Measurements from ENCODE around the gene BAMBI.
"Not testable (repeated sequence)": the region's sequence is repeated elsewhere in the genome, so short reads cannot be mapped to it uniquely, and the experiment has no call there.

Gene BAMBI

DNA sequence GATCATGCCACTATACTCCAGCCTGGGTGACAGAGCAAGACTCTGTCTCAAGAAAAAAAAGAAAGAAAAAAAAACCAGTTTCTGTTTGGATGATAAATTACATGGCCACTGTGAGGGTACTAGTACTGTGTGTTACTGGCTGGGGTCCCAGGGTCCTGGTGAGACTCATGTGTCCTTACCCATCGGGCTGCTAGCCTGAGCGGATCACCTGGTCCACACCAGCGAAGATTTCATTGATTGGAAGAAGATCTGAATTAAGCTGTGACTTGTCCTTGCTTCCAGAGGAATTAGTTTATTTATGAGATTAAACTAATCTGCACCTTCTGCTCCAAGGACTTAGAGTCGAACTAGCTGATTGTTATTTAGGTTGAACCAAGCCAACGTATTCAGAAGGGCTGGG, 40.0 kb upstream of the BAMBI start:
- H3K27ac Mint-ChIP-seq: no peak overlapping the region
- no peak overlapping the region for H3K4me3 Mint-ChIP-seq
- H3K36me3 Mint-ChIP-seq (ENCODE audit: low read depth): no peaks in the 10 kb centered on the region
- peaks cover 4% of the 10 kb centered on the region for H3K27me3 Mint-ChIP-seq (ENCODE audit: low read depth, poor library complexity)
- H3K4me1 Mint-ChIP-seq: peaks cover 8% of the 10 kb centered on the region
- TF ChIP-seq CTCF (IDR thresholded peaks at IDR 0.05): no peak
- no peak for DNase-seq
- no peaks in the 10 kb centered on the region for H3K9me3 Mint-ChIP-seq

GRCh38 chr10:28638392-28638791, 38.9 kb upstream of the BAMBI start:
- Mint-ChIP-seq H3K4me1 (peaks cover 6% of the 10 kb centered on the region), H3K27ac (no peak overlapping the region), H3K4me3 (no peak overlapping the region), H3K27me3 (ENCODE audit: low read depth, poor library complexity) (peaks cover 6% of the 10 kb centered on the region), H3K9me3 (no peaks in the 10 kb centered on the region), H3K36me3 (ENCODE audit: low read depth) (no peaks in the 10 kb centered on the region)
- no peak for DNase-seq
- no peak for TF ChIP-seq CTCF (IDR thresholded peaks at IDR 0.05)

DNA sequence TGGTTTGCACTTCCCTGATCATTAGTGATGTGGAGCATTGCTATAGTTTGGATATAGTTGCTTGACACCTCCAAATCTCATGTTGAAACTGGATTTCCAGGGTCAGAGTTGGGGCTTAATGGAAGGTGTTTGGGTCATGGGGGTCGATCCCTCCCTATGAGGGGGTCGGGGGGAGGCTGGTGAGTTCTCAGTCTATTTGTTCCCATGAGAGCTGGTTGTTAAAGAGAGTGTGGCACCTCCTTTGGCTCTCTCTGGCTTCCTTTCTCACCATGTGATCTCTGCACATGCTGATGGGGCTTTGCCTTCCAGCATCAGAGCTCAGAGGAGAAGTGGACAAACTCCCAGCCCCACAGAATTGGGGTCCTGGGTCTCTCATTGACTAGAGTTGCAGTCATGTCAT, 36.8 kb upstream of the BAMBI start:
- DNase-seq: no peak
- Mint-ChIP-seq H3K27ac (no peak overlapping the region), H3K4me1 (no peaks in the 10 kb centered on the region), H3K9me3 (no peaks in the 10 kb centered on the region), H3K27me3 (ENCODE audit: low read depth, poor library complexity) (peaks cover 6% of the 10 kb centered on the region), H3K4me3 (no peak overlapping the region), H3K36me3 (ENCODE audit: low read depth) (no peaks in the 10 kb centered on the region)
- TF ChIP-seq CTCF (IDR thresholded peaks at IDR 0.05): no peak

DNA sequence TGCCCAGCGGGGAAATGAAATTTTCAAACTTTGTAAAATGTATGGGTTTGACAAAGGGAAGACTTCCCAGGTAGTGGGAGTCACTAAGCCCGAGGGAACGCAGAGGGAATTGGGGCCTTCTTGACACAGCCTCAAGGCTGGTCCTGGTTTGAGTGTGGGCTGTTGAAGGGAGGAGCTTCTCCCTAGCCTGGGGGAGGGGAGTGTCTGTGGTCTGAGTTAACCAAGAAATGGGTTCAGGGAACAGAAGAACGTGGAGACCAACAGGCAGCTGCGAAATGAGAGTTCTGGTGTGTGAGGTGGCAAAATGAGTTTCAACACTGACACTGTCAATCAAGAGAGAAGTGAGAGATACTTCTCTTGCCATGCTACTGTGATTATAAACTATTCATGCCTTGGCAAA, 32.7 kb upstream of the BAMBI start:
- no peak overlapping the region for H3K27ac Mint-ChIP-seq
- no peaks in the 10 kb centered on the region for H3K36me3 Mint-ChIP-seq (ENCODE audit: low read depth)
- H3K4me1 Mint-ChIP-seq: no peaks in the 10 kb centered on the region
- TF ChIP-seq CTCF (IDR thresholded peaks at IDR 0.05): no peak
- no peak overlapping the region for H3K4me3 Mint-ChIP-seq
- H3K27me3 Mint-ChIP-seq (ENCODE audit: low read depth, poor library complexity): peaks cover 5% of the 10 kb centered on the region
- peaks cover 21% of the 10 kb centered on the region for H3K9me3 Mint-ChIP-seq
- DNase-seq: no peak

DNA sequence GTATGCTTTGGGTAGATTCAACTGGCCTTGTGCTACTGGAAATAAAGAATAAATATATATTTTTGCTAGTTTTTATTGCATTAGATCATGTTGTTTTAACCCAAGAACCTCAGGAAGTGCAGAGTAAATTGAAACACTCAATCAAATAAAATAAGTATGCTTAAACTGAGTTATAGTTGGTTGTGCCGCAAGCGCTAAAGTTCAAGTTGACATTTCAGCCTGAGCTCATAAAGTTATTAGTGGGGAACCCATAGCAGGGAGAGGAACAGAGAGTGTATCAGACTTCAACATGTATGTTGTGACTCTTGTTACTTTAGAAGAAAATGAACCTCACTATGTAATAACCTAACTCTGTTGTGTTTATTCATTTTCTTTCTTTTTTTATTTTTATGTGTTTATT, 25.2 kb upstream of the BAMBI start:
- H3K27ac Mint-ChIP-seq: no peak overlapping the region
- DNase-seq: no peak
- no peak overlapping the region for H3K4me3 Mint-ChIP-seq
- peaks cover 21% of the 10 kb centered on the region for H3K9me3 Mint-ChIP-seq
- no peaks in the 10 kb centered on the region for H3K4me1 Mint-ChIP-seq
- peaks cover 3% of the 10 kb centered on the region for H3K27me3 Mint-ChIP-seq (ENCODE audit: low read depth, poor library complexity)
- TF ChIP-seq CTCF (IDR thresholded peaks at IDR 0.05): no peak
- no peaks in the 10 kb centered on the region for H3K36me3 Mint-ChIP-seq (ENCODE audit: low read depth)

DNA sequence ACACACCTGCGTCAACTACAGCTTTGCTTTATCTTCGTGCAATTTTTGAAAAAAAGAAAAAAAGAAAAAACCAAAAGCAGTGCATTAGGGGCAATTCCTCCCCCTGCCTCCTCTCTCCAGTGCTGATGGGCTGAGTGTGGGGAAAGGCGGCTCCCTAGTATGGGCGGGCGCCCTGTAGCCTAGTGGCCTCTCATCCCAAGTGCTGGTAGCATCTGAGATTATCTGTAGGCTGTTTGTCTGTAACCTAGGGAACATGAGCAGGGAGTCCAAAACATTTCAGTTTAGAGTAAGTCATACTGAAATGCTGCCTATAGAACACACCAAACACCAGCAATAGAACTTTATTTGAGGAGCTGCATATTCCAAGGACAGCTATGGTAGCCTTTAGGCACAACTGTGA, 24.6 kb upstream of the BAMBI start:
- no peak overlapping the region for H3K4me3 Mint-ChIP-seq

GRCh38 chr10:28658824-28659223, 18.5 kb upstream of the BAMBI start:
- DNase-seq; H3K4me1 Mint-ChIP-seq; H3K9me3 Mint-ChIP-seq; H3K27ac Mint-ChIP-seq; H3K4me3 Mint-ChIP-seq; H3K27me3 Mint-ChIP-seq (ENCODE audit: low read depth, poor library complexity); H3K36me3 Mint-ChIP-seq (ENCODE audit: low read depth): not testable (repeated sequence)

More for the DNA sequence above, 24.6 kb upstream of the BAMBI start:
- Mint-ChIP-seq H3K4me1 (no peaks in the 10 kb centered on the region), H3K9me3 (peaks cover 18% of the 10 kb centered on the region), H3K36me3 (ENCODE audit: low read depth) (no peaks in the 10 kb centered on the region), H3K27ac (no peak overlapping the region), H3K27me3 (ENCODE audit: low read depth, poor library complexity) (peaks cover 3% of the 10 kb centered on the region)
- no peak for DNase-seq
- TF ChIP-seq CTCF (IDR thresholded peaks at IDR 0.05): no peak

Measured in nephron progenitor cell (in vitro differentiated cells).